PC-3 (cell line): ENCODE measurements around the gene CTBP2. TPM values are rescaled to one million over a fixed set of nuclear protein-coding genes. Genes with fewer than 3 reads are reported as not detected.
"Not testable (repeated sequence)": the region's sequence is repeated elsewhere in the genome, so short reads cannot be mapped to it uniquely, and the experiment has no call there.

Experiments
- ATAC-seq: fragments of 200-7000 bp; cut with Tn5 transposase; 2 replicates; pipeline ENCODE4 v1.9.1; 2020; ENCODE audit warnings: mild to moderate bottlenecking, moderate library complexity
- BruUV-seq: library from RNA; stranded (reverse); fragments of 400-500 nt; replicated peaks from 2 replicates; lab custom pipeline; 2021; lab: Mats Ljungman, UMichigan
- CTCF ChIA-PET: fragments of 300-600 bp; sonication (Branson Sonifier 250); formaldehyde crosslinking; loops from one replicate; lab custom pipeline; 2022; ENCODE audit warnings: antibody characterized with exemption; lab: Charles Lee
- POLR2A ChIA-PET: fragments of 300-600 bp; sonication (Branson Sonifier 250); formaldehyde crosslinking; loops from one replicate; lab custom pipeline; 2022; ENCODE audit warnings: antibody characterized with exemption; ENCODE audit not compliant: unreplicated experiment; lab: Charles Lee
- DNase-seq: peaks from one replicate; pipeline ENCODE4 v3.0.0-alpha.2; 2015
- H2AFZ ChIP-seq: fragments of 300-600 bp; sonication (generic); 2 replicates; pipeline ENCODE4 v1.6.0; 2016; ENCODE audit warnings: antibody characterized with exemption, low read length
- H3F3A ChIP-seq: fragments of 300-600 bp; sonication (generic); one replicate; pipeline ENCODE4 v1.6.0; 2017; ENCODE audit warnings: antibody characterized with exemption, low read length, control low read depth, mild to moderate bottlenecking; ENCODE audit not compliant: unreplicated experiment
- H3K27ac ChIP-seq: fragments of 300-600 bp; sonication (generic); 2 replicates; pipeline ENCODE4 v1.5.1; 2016; ENCODE audit warnings: mild to moderate bottlenecking, low read length
- H3K27me3 ChIP-seq: fragments of 300-600 bp; sonication (generic); 2 replicates; pipeline ENCODE4 v1.6.1; 2016; ENCODE audit warnings: low read length, mixed read lengths
- H3K36me3 ChIP-seq: fragments of 300-600 bp; sonication (generic); 2 replicates; pipeline ENCODE4 v1.6.1; 2016; ENCODE audit warnings: low read depth, mixed run types, low read length, mixed read lengths
- H3K4me1 ChIP-seq: fragments of 300-600 bp; sonication (generic); 2 replicates; pipeline ENCODE4 v1.5.1; 2016; ENCODE audit warnings: low read length; ENCODE audit not compliant: insufficient read depth
- H3K4me2 ChIP-seq: fragments of 300-600 bp; sonication (generic); 2 replicates; pipeline ENCODE4 v1.6.0; 2016; ENCODE audit warnings: low read length
- H3K4me3 ChIP-seq: fragments of 300-600 bp; sonication (generic); 2 replicates; pipeline ENCODE4 v1.5.1; 2016; ENCODE audit warnings: mild to moderate bottlenecking, low read length, mixed read lengths
- H3K79me2 ChIP-seq: fragments of 300-600 bp; sonication (generic); 2 replicates; pipeline ENCODE4 v1.6.1; 2017; ENCODE audit warnings: low read length, mixed read lengths
- H3K9ac ChIP-seq: fragments of 300-600 bp; sonication (generic); 2 replicates; pipeline ENCODE4 v1.6.0; 2016; ENCODE audit warnings: mild to moderate bottlenecking, low read length
- H3K9me2 ChIP-seq: fragments of 300-600 bp; sonication (generic); replicated peaks from 2 replicates; pipeline ENCODE4 v1.6.1; 2016; ENCODE audit warnings: mixed run types, low read length, mixed read lengths
- H3K9me3 ChIP-seq: fragments of 300-600 bp; sonication (generic); 2 replicates; pipeline ENCODE4 v1.6.1; 2016; ENCODE audit warnings: low read length, mixed read lengths
- H4K20me1 ChIP-seq: fragments of 300-600 bp; sonication (generic); 2 replicates; pipeline ENCODE4 v1.6.1; 2016; ENCODE audit warnings: low read length, mixed read lengths
- EZH2 ChIP-seq: fragments of 300-600 bp; sonication (generic); IDR thresholded peaks from one replicate; pipeline ENCODE4 v1.6.1; 2017; ENCODE audit warnings: antibody characterized with exemption, mild to moderate bottlenecking, low read length; ENCODE audit not compliant: unreplicated experiment
- EZH2phosphoT487 ChIP-seq: fragments of 300-600 bp; sonication (generic); IDR thresholded peaks from 2 replicates; pipeline ENCODE4 v1.6.1; 2018; ENCODE audit warnings: mild to moderate bottlenecking, antibody characterized with exemption, low read length, borderline replicate concordance
- intact Hi-C: fragments of 100-400 bp; cut with micrococcal nuclease; formaldehyde crosslinking; loops from 2 replicates; pipeline ENCODE4 v1.9.0; 2023
- total RNA-seq: library from RNA; depleted of rRNA; stranded (reverse); fragments of >200 nt; gene quantifications from 2 replicates; pipeline ENCODE4 v1.2.3, GENCODE V29; 2014
- TF ChIP-seq, protein P1 (sequence below): fragments of 300-600 bp; sonication (generic); conservative IDR thresholded peaks from 2 replicates; pipeline ENCODE4 v1.5.1; 2017; ENCODE audit warnings: antibody characterized with exemption, low read depth, mild to moderate bottlenecking, low read length

CTBP2 gene
- total RNA-seq, 1 experiment from 2014 or later = 78.9 TPM

DNA sequence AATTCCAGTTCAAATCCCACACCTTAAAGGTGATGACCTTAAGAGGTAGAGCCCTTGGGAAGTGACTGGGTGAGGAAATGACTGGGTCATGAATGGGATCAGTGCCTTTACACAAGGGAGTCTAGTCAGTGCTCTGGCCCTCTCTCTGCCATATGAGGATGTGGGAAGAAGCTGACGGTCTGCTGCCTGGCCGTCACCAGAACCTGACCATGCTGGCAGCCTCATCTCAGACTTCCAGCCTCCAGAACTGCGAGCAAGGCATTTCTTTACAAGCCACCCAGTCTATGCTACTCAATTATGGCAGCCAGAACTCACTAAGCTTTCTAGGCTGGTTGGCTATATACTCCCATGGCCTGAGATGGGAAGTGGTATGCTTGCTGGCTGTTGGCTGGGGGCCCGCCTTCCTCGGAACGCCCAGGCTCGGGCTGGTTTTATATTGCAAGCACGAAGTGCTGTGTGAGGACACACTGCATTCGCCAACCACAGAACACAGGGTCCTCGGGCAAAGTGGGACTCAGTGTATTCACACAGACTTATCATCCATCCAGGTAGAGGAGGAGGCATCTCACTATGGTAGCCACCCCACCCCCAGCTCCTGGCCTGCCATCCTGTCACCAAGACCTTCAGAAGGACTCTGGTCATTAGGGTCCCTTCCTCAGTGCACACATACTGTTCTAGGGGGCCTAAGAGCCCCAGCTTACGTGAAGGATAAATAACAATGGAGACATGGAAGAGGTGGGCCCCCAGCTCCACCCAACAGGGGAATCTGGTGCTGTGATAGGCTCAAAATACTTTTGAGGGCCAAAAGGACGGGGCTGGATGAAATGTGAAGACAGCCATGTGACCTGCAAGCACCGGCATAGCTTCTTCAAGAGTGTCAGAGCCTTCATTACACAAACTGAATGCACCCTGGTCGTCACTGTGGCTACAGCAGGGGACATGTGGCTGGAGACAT, 169.4 kb downstream of the CTBP2 start:
- BruUV-seq = no TSS peak
- no peak for TF ChIP-seq EZH2
- TF ChIP-seq, protein P1, sequence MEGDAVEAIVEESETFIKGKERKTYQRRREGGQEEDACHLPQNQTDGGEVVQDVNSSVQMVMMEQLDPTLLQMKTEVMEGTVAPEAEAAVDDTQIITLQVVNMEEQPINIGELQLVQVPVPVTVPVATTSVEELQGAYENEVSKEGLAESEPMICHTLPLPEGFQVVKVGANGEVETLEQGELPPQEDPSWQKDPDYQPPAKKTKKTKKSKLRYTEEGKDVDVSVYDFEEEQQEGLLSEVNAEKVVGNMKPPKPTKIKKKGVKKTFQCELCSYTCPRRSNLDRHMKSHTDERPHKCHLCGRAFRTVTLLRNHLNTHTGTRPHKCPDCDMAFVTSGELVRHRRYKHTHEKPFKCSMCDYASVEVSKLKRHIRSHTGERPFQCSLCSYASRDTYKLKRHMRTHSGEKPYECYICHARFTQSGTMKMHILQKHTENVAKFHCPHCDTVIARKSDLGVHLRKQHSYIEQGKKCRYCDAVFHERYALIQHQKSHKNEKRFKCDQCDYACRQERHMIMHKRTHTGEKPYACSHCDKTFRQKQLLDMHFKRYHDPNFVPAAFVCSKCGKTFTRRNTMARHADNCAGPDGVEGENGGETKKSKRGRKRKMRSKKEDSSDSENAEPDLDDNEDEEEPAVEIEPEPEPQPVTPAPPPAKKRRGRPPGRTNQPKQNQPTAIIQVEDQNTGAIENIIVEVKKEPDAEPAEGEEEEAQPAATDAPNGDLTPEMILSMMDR = no peak
- TF ChIP-seq EZH2phosphoT487 = no peak
- Histone ChIP-seq H3K79me2 (no peaks in the 10 kb centered on the region), H3K9me3 (no peaks in the 10 kb centered on the region), H3K4me1 (no peaks in the 10 kb centered on the region), H3K36me3 (peaks cover 10% of the 10 kb centered on the region), H3K4me3 (no peak overlapping the region), H4K20me1 (no peaks in the 10 kb centered on the region), H3K9me2 (no peaks in the 10 kb centered on the region), H3K9ac (no peak overlapping the region), H3K27me3 (no peaks in the 10 kb centered on the region), H3K4me2 (no peak overlapping the region), H3K27ac (no peak overlapping the region), H2AFZ (no peak overlapping the region), H3F3A (no peaks in the 10 kb centered on the region)
- no peak for ATAC-seq
- ChIA-PET CTCF (interaction anchor here (0.5 kb wide), 1 partner anchor 75 kb away, joined by 3 read pairs; no protein-coding TSS in a partner anchor), POLR2A (no interaction called here)
- intact Hi-C loops = loop anchor here (5.0 kb wide), 1 partner anchor 56 kb away; no protein-coding TSS in a partner anchor
- DNase-seq = no peak

DNA sequence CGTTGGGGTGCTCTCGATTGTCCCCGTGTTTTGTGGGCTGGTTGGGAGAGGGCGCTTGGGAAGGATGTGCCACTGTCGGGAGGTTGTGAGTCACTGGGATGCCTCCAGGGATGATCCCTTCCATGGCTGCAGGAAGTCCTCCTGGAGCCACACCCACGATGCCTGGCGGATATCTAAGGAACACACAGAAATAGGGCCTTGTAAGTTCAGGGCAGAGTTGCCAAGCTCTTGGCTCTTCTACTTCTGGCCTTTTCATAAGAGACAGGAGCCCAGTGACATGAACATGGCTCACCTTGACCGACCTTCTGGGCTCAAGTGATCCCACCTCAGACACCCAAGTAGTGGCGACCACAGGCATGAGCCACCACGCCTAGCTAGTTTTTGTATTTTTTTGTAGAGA, 170.8 kb downstream of the CTBP2 start:
- Histone ChIP-seq H2AFZ (no peak overlapping the region), H3K36me3 (peaks cover 21% of the 10 kb centered on the region), H3K9ac (no peak overlapping the region), H3K4me3 (no peak overlapping the region), H3K4me2 (no peak overlapping the region), H4K20me1 (no peaks in the 10 kb centered on the region), H3K27me3 (no peaks in the 10 kb centered on the region), H3K27ac (no peak overlapping the region), H3K79me2 (no peaks in the 10 kb centered on the region), H3K9me2 (no peaks in the 10 kb centered on the region), H3F3A (no peaks in the 10 kb centered on the region), H3K9me3 (no peaks in the 10 kb centered on the region), H3K4me1 (no peaks in the 10 kb centered on the region)
- CTCF ChIA-PET = no interaction called here
- TF ChIP-seq EZH2 (no peak), EZH2phosphoT487 (no peak)
- TF ChIP-seq, protein P1 = no peak
- no TSS peak for BruUV-seq
- DNase-seq (no peak), ATAC-seq (no peak)
- intact Hi-C loops = no loop called here
- POLR2A ChIA-PET = no interaction called here

DNA sequence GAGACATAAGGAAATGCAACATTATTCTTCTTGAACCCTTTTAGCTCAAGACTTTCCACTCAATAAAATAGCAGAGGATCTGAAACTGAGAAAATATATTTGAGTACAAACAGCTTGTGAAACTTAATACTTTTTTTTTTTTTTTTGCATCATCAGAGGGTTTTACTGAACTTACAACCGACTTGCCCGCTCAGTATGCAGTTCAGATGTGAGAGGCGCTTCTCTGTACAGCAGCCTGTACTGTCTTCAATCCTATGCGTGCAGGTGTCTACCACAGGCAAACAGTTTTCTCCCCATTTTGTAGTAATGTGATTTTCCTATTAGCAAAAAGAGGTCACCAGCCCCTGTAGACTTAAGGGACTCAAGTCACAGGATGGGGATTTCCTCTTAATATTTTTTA, 171.6 kb downstream of the CTBP2 start:
- CTCF ChIA-PET, BruUV-seq: not testable (repeated sequence)

More for the DNA sequence above, 171.6 kb downstream of the CTBP2 start:
- H3K4me2 ChIP-seq, intact Hi-C loops, H3K9me3 ChIP-seq, H3K9ac ChIP-seq, H3K27ac ChIP-seq, ATAC-seq, H3K79me2 ChIP-seq, POLR2A ChIA-PET, H3F3A ChIP-seq, H3K4me3 ChIP-seq, H2AFZ ChIP-seq, DNase-seq, H3K27me3 ChIP-seq, H4K20me1 ChIP-seq, H3K4me1 ChIP-seq, H3K9me2 ChIP-seq: not testable (repeated sequence)
- peaks cover 23% of the 10 kb centered on the region for H3K36me3 ChIP-seq
